B cell (primary cell): ENCODE data around the gene GPX6. TPM values are rescaled to one million over a fixed set of nuclear protein-coding genes. Genes with fewer than 3 reads are reported as not detected.

Experiments used
- ATAC-seq: fragments of 200-7000 bp; cut with Tn5 transposase; one replicate; pipeline ENCODE4 v1.10.0; 2021; ENCODE audit warnings: low read depth, mild to moderate bottlenecking, moderate number of reproducible peaks, moderate library complexity
- CTCF ChIA-PET: fragments of 350-600 bp; sonication (Branson Sonifier 250); formaldehyde crosslinking; loops from one replicate; lab custom pipeline; 2021; ENCODE audit warnings: antibody characterized with exemption, inconsistent platforms; lab: Charles Lee
- POLR2A ChIA-PET: fragments of 350-600 bp; sonication (Branson Sonifier 250); formaldehyde crosslinking; loops from one replicate; lab custom pipeline; 2021; ENCODE audit warnings: antibody characterized with exemption; lab: Charles Lee
- DNase-seq: peaks from one replicate; pipeline ENCODE4 v3.0.0; 2013
- H2AFZ ChIP-seq: 2 replicates; pipeline ENCODE4 v1.6.1; 2012; ENCODE audit warnings: mild to moderate bottlenecking, low read depth, low read length; ENCODE audit not compliant: insufficient read depth, poor library complexity, severe bottlenecking
- H3K27ac ChIP-seq, 2 donors: 1 replicate in 1 of 2; 2 replicates in 1 of 2; pipeline ENCODE4 v1.5.1; 2012 to 2013; ENCODE audit warnings: low read length in 2 of 2, mild to moderate bottlenecking in 2 of 2, moderate library complexity in 1 of 2
- H3K27me3 ChIP-seq, 4 experiments: fragments of 200-600 bp in 1 of 4; sonication (generic) in 1 of 4; replicated peaks in 1 of 4; 1 replicate in 2 of 4; 2 replicates in 2 of 4; pipeline versions ENCODE4 v1.6.1 to v1.7.0; 2013 to 2016; ENCODE audit warnings: low read length in 3 of 4, mild to moderate bottlenecking in 2 of 4, mixed read lengths in 1 of 4, moderate library complexity in 1 of 4; ENCODE audit not compliant: insufficient read depth in 4 of 4, control insufficient read depth in 3 of 4; ENCODE audit errors: control extremely low read depth in 1 of 4
- H3K36me3 ChIP-seq, 2 experiments: replicated peaks in 1 of 2; 1 replicate in 1 of 2; 2 replicates in 1 of 2; pipeline versions ENCODE4 v1.6.1 to v1.7.1; 2013; ENCODE audit warnings: low read length in 1 of 2; ENCODE audit not compliant: insufficient read depth in 2 of 2, control insufficient read depth in 1 of 2; ENCODE audit errors: control extremely low read depth in 1 of 2, extremely low read depth in 1 of 2
- H3K4me1 ChIP-seq, 2 donors: fragments of 200-600 bp in 1 of 2; sonication (generic) in 1 of 2; 1 replicate in 1 of 2; 2 replicates in 1 of 2; pipeline versions ENCODE4 v1.5.1 to v1.6.1; 2013 to 2017; ENCODE audit warnings: low read length in 2 of 2; ENCODE audit not compliant: control insufficient read depth in 2 of 2, insufficient read depth in 2 of 2
- H3K4me2 ChIP-seq: replicated peaks from 2 replicates; pipeline ENCODE3; 2012; ENCODE audit warnings: mild to moderate bottlenecking, low read depth, low read length; ENCODE audit not compliant: poor library complexity, severe bottlenecking
- H3K4me3 ChIP-seq, 5 experiments: fragments of 200-600 bp in 1 of 5; sonication (generic) in 1 of 5; 1 replicate in 3 of 5; 2 replicates in 2 of 5; pipeline versions ENCODE4 v1.5.1 to v1.7.0; 2011 to 2016; ENCODE audit warnings: low read length in 4 of 5, mild to moderate bottlenecking in 4 of 5, low read depth in 2 of 5, control low read depth in 1 of 5, moderate library complexity in 1 of 5; ENCODE audit not compliant: insufficient read depth in 1 of 5; ENCODE audit errors: control extremely low read depth in 1 of 5, extremely low read depth in 1 of 5
- H3K79me2 ChIP-seq: fragments of 200-600 bp; sonication (generic); one replicate; pipeline ENCODE4 v1.6.0; 2016; ENCODE audit warnings: low read length; ENCODE audit not compliant: control insufficient read depth, insufficient read depth
- H3K9ac ChIP-seq: fragments of 200-600 bp; sonication (generic); 2 replicates; pipeline ENCODE4 v1.6.1; 2017; ENCODE audit warnings: mild to moderate bottlenecking, low read length, moderate library complexity
- H3K9me3 ChIP-seq, 3 donors: one replicate each; pipeline versions ENCODE4 v1.6.1 to v1.7.1; 2013; ENCODE audit warnings: low read length in 2 of 3; ENCODE audit not compliant: control insufficient read depth in 2 of 3, insufficient read depth in 1 of 3; ENCODE audit errors: control extremely low read depth in 1 of 3
- H4K20me1 ChIP-seq: 2 replicates; pipeline ENCODE4 v1.6.0; 2012; ENCODE audit warnings: mild to moderate bottlenecking, low read length; ENCODE audit not compliant: insufficient read depth, control insufficient read depth, poor library complexity, severe bottlenecking
- H3K27ac Mint-ChIP-seq: one replicate; pipeline ENCODE4 v1.8.0; 2021; ENCODE audit warnings: mixed read lengths
- H3K27me3 Mint-ChIP-seq: one replicate; pipeline ENCODE4 v1.8.0; 2021; ENCODE audit warnings: mixed read lengths
- H3K4me1 Mint-ChIP-seq: one replicate; pipeline ENCODE4 v1.8.0; 2021; ENCODE audit warnings: mixed read lengths
- H3K4me3 Mint-ChIP-seq: one replicate; pipeline ENCODE4 v1.8.0; 2021; ENCODE audit warnings: mixed read lengths
- H3K9me3 Mint-ChIP-seq: one replicate; pipeline ENCODE4 v1.8.0; 2022; ENCODE audit warnings: mixed read lengths; ENCODE audit not compliant: insufficient read depth
- EZH2 ChIP-seq: IDR thresholded peaks from 2 replicates; pipeline ENCODE4 v1.6.1; 2012; ENCODE audit warnings: borderline replicate concordance, low read depth, mild to moderate bottlenecking, moderate library complexity, low read length; ENCODE audit not compliant: insufficient read depth, poor library complexity, severe bottlenecking
- WGBS: methylation state at CpG from one replicate; pipeline ENCODE4 v1.1.5; 2013; ENCODE audit warnings: missing lambda C conversion rate; ENCODE audit not compliant: insufficient coverage; 5-methylcytosine and 5-hydroxymethylcytosine counted together
- intact Hi-C: fragments of 100-400 bp; cut with micrococcal nuclease; formaldehyde crosslinking; loops from one replicate; pipeline ENCODE4 v1.10.0; 2022
- polyA plus RNA-seq: library from polyadenylated mRNA; depleted of rRNA; stranded (reverse); fragments of >200 nt; gene quantifications from 2 replicates; pipeline ENCODE4 v1.2.3, GENCODE V29; 2012
- total RNA-seq, 2 donors: library from RNA; stranded (reverse); fragments of 120-200 nt in 1 of 2; gene quantifications; 1 replicate in 1 of 2; 2 replicates in 1 of 2; pipeline versions ENCODE4 v1.2.3 to v1.2.4, GENCODE V29; 2013 to 2022
- TF ChIP-seq, protein P1 (sequence below): fragments of 200-600 bp; IDR thresholded peaks from one replicate; pipeline ENCODE4 v1.8.0; 2022; ENCODE audit warnings: antibody characterized with exemption, mild to moderate bottlenecking

GPX6 gene
- total and polyA plus RNA-seq, 2 donors (not counting 1 experiment from before 2014, with no cell fraction given), result not detected

DNA sequence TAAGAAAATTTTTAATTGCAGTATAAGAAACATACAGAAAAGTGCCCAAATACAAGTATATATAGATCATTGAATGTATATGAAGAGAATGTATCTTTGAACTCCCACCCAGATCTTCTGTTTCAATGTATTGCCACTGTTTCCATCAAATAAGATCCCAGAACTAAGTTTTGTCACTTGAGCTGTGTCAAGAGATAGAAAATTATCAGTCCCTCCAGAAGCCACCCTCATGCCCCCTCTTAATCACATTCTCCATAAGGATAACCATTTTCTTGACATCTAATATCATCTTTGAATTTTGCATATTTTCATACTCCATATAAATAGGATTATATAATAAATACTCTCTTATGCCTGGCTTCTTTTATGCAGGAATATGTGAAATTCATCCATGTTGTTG lies 30.4 kb upstream of the GPX6 start:
- Histone ChIP-seq H4K20me1 (no peaks in the 10 kb centered on the region), H3K4me2 (no peak overlapping the region), H3K27ac (no peak overlapping the region), H3K9me3 (peaks cover 0 to 30% (median 0%) of the 10 kb centered on the region in 3 donors), H3K36me3 (no peaks in the 10 kb centered on the region), H3K4me1 (peaks cover 20 to 21% of the 10 kb centered on the region in 2 donors), H3K4me3 (no peak overlapping the region), H3K79me2 (no peaks in the 10 kb centered on the region), H2AFZ (no peak overlapping the region), H3K9ac (no peak overlapping the region), H3K27me3 (peaks cover 0 to 23% (median 20%) of the 10 kb centered on the region in 4 experiments)
- H3K4me1 Mint-ChIP-seq, result peaks cover 27% of the 10 kb centered on the region
- no peak for DNase-seq
- ChIA-PET POLR2A (no interaction called here), CTCF (no interaction called here)
- peaks cover 7% of the 10 kb centered on the region for H3K9me3 Mint-ChIP-seq
- TF ChIP-seq, protein P1, sequence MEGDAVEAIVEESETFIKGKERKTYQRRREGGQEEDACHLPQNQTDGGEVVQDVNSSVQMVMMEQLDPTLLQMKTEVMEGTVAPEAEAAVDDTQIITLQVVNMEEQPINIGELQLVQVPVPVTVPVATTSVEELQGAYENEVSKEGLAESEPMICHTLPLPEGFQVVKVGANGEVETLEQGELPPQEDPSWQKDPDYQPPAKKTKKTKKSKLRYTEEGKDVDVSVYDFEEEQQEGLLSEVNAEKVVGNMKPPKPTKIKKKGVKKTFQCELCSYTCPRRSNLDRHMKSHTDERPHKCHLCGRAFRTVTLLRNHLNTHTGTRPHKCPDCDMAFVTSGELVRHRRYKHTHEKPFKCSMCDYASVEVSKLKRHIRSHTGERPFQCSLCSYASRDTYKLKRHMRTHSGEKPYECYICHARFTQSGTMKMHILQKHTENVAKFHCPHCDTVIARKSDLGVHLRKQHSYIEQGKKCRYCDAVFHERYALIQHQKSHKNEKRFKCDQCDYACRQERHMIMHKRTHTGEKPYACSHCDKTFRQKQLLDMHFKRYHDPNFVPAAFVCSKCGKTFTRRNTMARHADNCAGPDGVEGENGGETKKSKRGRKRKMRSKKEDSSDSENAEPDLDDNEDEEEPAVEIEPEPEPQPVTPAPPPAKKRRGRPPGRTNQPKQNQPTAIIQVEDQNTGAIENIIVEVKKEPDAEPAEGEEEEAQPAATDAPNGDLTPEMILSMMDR, result no peak
- no peak for TF ChIP-seq EZH2
- no peak overlapping the region for H3K4me3 Mint-ChIP-seq
- no peak overlapping the region for H3K27ac Mint-ChIP-seq
- peaks cover 59% of the 10 kb centered on the region for H3K27me3 Mint-ChIP-seq
- intact Hi-C loops, result no loop called here
- no peak for ATAC-seq

DNA sequence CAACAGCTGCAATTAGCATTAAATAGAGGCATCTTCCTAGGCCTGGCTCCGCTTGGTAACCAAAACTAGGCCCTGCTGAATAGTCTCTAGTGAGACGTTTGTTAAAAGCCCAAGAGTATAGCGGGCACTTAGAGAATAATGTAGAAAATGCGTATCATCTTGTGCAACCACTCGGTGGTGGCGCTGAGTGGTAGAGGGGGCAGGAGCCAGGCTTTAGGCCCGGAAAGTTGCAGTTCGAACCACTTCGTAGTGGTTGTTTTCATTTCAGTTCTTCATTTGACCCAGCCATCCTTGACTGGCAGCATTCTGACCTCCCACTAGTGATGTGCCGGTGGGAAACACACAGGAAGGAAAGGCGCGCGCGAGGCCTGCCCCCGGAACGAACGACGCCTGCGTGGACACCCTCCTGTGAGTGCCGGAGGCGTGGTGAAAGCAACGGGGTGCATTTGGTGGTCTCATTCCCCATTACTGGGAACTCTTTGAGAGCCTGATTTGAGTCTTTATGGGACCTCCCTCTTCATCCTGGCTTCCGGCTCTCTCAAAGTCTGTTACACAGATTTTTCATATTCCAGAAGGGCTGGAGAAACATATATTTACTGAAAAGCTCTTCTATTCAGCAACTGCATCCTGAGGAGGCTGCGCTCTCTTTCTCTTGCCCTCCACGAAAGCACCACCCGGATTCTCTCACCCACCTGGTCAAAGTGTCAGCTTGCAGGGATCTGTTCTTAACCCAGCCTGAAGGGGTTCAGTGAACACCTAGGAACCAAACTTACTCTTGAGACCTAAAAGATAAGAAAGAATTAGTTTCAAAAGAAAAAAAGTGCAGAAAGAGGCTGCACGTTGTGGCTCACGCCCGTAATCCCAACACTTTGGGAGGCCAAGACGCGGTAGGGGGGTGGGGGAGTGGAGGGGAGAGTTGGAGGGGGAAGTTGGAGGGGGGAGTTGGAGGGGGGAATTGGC lies 28.3 kb upstream of the GPX6 start:
- Histone ChIP-seq H2AFZ (peak overlapping the region; percentile 62), H3K9me3 (peaks cover 0 to 25% (median 0%) of the 10 kb centered on the region in 3 donors), H3K79me2 (no peaks in the 10 kb centered on the region), H3K4me3 (peak overlapping the region in 2 of 5 experiments; percentile 12 to 14), H3K27ac (no peak overlapping the region), H3K4me1 (peaks cover 20 to 21% of the 10 kb centered on the region in 2 donors), H3K36me3 (no peaks in the 10 kb centered on the region), H4K20me1 (no peaks in the 10 kb centered on the region), H3K9ac (peak overlapping the region; percentile 18), H3K27me3 (peaks cover 0 to 32% (median 27%) of the 10 kb centered on the region in 4 experiments), H3K4me2 (peak overlapping the region; percentile 42)
- Mint-ChIP-seq H3K27ac (peak overlapping the region; percentile 37), H3K4me3 (peak overlapping the region; percentile 67), H3K4me1 (peaks cover 27% of the 10 kb centered on the region), H3K27me3 (peaks cover 64% of the 10 kb centered on the region), H3K9me3 (peaks cover 13% of the 10 kb centered on the region)
- intact Hi-C loops, result no loop called here
- DNase-seq (peak; percentile 27), ATAC-seq (no peak)
- CTCF ChIA-PET, result no interaction called here
- TF ChIP-seq EZH2, result no peak
- TF ChIP-seq, protein P1, result no peak
- POLR2A ChIA-PET, result no interaction called here
- WGBS, result 5% methylated on average over 25 of the region's 31 CpGs
